GM12865 (cell line): ENCODE results near the gene PRR7.
A peak's percentile ranks its signal among the peaks of the same experiment; 100 is the strongest.

Experiments
- DNase-seq: peaks from one replicate; pipeline ENCODE4 v3.0.0; 2010; ENCODE audit warnings: low read depth
- H3K4me3 ChIP-seq: 2 replicates; pipeline ENCODE4 v1.5.1; 2011; ENCODE audit warnings: mild to moderate bottlenecking, low read depth, low read length, control low read depth
- TF ChIP-seq, protein P1 (sequence below): IDR thresholded peaks from 2 replicates; pipeline ENCODE4 v1.5.1; 2011; ENCODE audit warnings: low read length, control low read depth, low read depth, inconsistent platforms; ENCODE audit not compliant: insufficient read depth; ENCODE audit errors: missing control alignments

Gene PRR7

DNA sequence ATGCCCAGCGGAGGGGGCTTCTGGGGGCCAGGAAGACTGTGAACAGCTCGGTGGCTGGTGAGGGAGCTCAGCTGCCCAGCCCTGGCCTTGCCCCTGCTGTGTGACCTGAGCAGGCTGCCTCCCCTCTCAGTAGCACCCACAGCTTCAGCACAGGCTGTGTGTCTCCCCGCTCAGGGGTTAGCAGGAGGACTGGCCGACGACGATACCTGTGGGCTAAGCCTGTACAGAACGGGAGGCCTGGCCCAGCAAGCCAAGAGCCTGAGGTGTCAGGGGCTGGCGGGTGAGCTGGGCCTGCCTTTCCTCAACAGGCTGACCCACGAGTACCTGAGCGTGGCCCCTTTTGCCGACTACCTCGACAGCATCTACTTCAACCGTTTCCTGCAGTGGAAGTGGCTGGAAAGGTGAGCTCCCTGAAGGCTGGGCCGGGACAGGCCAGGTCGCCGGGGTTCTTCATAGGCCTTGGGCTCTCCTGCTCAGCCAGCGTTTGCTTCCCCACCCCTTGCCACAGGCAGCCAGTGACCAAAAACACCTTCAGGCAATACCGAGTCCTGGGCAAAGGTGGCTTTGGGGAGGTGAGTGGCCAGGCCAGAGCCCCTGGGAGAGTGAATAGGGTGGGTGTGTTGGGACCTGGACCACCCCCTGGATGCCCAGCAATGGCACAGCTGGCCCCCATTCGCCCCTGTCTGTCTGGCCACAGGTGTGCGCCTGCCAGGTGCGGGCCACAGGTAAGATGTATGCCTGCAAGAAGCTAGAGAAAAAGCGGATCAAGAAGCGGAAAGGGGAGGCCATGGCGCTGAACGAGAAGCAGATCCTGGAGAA lies 13.6 kb upstream of the PRR7 start:
- no peak overlapping the region for H3K4me3 ChIP-seq
- TF ChIP-seq, protein P1, sequence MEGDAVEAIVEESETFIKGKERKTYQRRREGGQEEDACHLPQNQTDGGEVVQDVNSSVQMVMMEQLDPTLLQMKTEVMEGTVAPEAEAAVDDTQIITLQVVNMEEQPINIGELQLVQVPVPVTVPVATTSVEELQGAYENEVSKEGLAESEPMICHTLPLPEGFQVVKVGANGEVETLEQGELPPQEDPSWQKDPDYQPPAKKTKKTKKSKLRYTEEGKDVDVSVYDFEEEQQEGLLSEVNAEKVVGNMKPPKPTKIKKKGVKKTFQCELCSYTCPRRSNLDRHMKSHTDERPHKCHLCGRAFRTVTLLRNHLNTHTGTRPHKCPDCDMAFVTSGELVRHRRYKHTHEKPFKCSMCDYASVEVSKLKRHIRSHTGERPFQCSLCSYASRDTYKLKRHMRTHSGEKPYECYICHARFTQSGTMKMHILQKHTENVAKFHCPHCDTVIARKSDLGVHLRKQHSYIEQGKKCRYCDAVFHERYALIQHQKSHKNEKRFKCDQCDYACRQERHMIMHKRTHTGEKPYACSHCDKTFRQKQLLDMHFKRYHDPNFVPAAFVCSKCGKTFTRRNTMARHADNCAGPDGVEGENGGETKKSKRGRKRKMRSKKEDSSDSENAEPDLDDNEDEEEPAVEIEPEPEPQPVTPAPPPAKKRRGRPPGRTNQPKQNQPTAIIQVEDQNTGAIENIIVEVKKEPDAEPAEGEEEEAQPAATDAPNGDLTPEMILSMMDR, result no peak
- DNase-seq, result no peak

- no peak overlapping the region for H3K4me3 ChIP-seq
- DNase-seq, result no peak
- TF ChIP-seq, protein P1, result no peak
These were observed 12.9 kb upstream of the PRR7 start for GRCh38 chr5:177433658-177434217.

DNA sequence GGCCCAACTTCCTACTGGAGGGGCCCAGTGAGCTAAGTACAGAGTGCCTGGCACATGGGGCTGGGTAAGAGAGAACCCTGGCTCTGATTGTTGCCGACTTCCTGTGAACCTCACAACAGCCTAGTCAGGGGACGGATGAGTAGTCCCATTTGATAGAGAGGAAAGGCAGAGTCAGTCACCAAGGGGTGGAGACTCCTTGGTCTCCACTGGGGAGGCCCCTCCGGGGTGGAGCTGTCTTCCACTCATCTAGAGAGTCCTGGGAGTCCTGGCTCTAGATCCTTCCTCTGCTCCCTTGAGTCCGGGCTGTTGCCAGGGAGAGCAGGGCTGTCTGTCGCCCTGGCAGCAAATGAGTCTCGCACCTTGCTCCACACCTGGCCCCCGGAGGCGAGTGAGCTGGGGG lies 12.2 kb upstream of the PRR7 start:
- TF ChIP-seq, protein P1, result no peak
- no peak overlapping the region for H3K4me3 ChIP-seq
- peak; percentile 7 for DNase-seq

DNA sequence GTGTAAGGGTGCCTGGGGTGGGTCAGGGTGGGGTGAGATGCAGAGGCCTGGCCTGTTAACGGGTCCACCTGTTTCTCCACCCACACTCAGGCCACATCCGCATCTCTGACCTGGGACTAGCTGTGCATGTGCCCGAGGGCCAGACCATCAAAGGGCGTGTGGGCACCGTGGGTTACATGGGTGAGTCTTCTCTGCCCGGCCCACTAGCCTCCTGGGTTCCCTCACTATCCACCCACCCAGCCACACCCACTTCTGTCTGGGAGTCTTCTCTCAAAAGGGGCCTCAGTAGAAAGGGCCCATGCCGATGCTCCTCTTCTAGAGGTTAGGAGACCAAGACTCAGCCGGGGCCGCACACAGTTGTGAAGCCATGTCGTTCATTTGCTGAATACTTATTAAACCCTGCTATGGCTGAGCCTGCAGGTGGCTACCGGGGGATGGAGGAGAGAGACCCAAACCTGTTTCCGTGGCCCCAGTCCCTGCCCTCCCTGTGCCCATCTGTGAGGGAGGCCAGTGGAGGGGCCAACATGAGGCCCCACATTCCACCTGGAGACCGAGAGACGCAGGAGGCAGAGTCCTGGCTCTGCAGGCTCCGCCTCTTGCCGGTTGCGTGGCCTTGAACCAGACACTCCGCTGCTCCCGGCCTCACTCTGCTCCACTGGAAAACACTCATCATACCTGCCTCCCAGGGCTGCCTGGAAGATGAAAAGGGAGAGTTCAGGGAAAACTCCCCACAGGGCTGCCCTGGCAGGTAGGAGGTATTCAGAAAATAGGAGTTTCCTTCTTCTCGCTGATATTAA lies 11.5 kb upstream of the PRR7 start:
- H3K4me3 ChIP-seq, result no peak overlapping the region
- DNase-seq, result no peak
- TF ChIP-seq, protein P1, result no peak

DNA sequence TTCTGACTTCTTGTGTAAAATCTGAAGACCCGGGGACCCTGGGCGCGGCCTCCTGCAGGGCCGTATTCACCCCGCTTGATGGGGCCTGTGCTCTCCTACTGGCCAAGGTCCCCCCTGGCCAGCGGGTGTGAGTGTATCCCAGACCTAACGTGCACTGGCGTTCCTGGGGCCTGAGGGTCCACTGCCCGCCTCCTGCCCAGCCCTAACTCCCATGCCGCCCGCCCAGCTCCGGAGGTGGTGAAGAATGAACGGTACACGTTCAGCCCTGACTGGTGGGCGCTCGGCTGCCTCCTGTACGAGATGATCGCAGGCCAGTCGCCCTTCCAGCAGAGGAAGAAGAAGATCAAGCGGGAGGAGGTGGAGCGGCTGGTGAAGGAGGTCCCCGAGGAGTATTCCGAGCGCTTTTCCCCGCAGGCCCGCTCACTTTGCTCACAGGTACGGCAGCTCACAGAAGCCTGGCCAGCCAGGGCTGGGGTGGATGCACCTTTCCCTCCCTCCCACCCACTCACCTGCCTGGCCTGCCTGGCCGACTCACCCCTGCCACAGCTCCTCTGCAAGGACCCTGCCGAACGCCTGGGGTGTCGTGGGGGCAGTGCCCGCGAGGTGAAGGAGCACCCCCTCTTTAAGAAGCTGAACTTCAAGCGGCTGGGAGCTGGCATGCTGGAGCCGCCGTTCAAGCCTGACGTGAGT lies 10.6 kb upstream of the PRR7 start:
- TF ChIP-seq, protein P1, result no peak
- DNase-seq, result no peak
- H3K4me3 ChIP-seq, result no peak overlapping the region

DNA sequence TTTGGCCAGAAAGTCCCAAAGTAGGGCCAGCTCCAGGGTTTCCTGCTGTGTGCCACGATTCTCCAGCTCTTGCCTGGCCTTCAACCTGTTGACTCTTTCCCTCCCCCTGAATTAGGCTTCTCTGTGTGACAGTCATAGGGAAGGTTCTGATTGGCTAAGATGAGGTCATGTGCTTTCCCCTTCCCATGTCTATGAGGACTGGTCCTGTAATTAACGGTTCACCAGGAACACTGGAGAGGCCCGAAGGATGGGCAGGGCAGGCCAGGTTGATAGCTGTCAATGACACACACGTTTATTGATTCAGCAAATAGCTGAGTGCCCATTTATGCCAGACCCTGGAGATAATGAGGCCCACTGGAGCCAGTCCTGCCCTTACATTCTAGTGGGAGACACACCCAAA lies 9.0 kb upstream of the PRR7 start:
- TF ChIP-seq, protein P1, result no peak
- DNase-seq, result no peak
- no peak overlapping the region for H3K4me3 ChIP-seq
